ENCODE data around the gene CFAP65.

DNA sequence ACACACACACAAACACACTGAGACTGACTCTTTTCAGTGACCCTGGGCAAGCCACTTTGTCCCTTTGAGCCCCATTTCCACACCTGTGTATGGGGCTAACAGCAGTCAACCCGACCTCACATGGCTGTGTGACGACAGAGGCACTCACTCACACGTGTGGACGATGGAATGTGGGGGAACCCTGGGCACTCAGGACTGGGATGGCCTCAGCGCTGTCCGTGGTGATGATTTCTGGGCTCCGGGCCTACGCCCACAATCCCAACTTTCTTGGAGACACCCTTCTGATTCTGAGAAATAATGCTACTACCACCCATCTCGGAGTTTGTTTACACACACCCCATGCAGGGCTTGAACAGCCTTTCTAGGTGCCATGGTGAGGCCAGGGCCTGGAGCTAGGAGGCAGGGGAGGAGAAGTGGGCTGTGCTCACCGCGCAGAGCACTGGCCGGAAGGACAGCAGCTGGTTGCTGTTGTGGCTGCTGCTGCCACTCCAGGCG is 49.6 kb downstream of the CFAP65 start:
- TF ChIP-seq, protein P1, sequence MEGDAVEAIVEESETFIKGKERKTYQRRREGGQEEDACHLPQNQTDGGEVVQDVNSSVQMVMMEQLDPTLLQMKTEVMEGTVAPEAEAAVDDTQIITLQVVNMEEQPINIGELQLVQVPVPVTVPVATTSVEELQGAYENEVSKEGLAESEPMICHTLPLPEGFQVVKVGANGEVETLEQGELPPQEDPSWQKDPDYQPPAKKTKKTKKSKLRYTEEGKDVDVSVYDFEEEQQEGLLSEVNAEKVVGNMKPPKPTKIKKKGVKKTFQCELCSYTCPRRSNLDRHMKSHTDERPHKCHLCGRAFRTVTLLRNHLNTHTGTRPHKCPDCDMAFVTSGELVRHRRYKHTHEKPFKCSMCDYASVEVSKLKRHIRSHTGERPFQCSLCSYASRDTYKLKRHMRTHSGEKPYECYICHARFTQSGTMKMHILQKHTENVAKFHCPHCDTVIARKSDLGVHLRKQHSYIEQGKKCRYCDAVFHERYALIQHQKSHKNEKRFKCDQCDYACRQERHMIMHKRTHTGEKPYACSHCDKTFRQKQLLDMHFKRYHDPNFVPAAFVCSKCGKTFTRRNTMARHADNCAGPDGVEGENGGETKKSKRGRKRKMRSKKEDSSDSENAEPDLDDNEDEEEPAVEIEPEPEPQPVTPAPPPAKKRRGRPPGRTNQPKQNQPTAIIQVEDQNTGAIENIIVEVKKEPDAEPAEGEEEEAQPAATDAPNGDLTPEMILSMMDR (IDR thresholded peaks at IDR 0.05): no peak
- no peak for TF ChIP-seq POLR2A (IDR thresholded peaks at IDR 0.05)

All from right lobe of liver (tissue), 4 donors.